ENCODE data around the gene ELAVL3.

DNA sequence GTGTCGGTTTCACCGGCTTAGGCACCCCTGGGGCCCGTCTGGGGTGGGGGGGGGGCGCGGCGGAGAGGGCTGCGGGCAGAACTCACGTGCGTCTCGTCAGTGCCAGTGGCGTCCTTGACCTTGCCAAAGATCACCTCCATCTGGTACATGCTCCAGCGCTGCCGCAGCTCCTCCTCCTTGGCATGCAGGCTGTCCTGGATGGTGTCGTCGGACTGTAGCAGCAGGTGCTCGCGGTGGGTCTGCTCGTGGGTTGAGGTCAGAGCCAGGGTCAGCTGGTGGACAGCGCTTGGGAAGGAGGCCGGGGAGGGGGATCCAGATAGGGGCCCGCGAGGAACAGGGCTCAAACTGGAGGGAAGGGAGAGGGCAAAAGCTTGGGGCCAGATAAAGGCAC, 57.1 kb downstream of the ELAVL3 start:
- TF ChIP-seq, protein P1, sequence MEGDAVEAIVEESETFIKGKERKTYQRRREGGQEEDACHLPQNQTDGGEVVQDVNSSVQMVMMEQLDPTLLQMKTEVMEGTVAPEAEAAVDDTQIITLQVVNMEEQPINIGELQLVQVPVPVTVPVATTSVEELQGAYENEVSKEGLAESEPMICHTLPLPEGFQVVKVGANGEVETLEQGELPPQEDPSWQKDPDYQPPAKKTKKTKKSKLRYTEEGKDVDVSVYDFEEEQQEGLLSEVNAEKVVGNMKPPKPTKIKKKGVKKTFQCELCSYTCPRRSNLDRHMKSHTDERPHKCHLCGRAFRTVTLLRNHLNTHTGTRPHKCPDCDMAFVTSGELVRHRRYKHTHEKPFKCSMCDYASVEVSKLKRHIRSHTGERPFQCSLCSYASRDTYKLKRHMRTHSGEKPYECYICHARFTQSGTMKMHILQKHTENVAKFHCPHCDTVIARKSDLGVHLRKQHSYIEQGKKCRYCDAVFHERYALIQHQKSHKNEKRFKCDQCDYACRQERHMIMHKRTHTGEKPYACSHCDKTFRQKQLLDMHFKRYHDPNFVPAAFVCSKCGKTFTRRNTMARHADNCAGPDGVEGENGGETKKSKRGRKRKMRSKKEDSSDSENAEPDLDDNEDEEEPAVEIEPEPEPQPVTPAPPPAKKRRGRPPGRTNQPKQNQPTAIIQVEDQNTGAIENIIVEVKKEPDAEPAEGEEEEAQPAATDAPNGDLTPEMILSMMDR (IDR thresholded peaks at IDR 0.05 in 4 of 5, conservative IDR thresholded peaks at IDR 0.05 in 1 of 5) = no peak
- TF ChIP-seq POLR2A (IDR thresholded peaks at IDR 0.05) = no peak

Data from gastrocnemius medialis (tissue), 4 donors.